ENCODE data around the gene ZCCHC13.

- TF ChIP-seq POLR2AphosphoS5 (IDR thresholded peaks at IDR 0.05; ENCODE audit: borderline replicate concordance, low read depth, low read length), result no peak
- no peak for TF ChIP-seq FOXP2 (optimal IDR thresholded peaks at IDR 0.05; ENCODE audit: control extremely low read depth, extremely low read length, insufficient read depth)
- TF ChIP-seq EZH2 (IDR thresholded peaks at IDR 0.05), result no peak
These were observed 26.1 kb upstream of the ZCCHC13 start for GRCh38 chrX:74277846-74278245.

Measured in SK-N-MC (cell line).